ENCODE data around the gene GPC6. TPM values are rescaled to one million over a fixed set of nuclear protein-coding genes. Genes with fewer than 3 reads are reported as not detected.

Gene GPC6
- total RNA-seq, 1 donor from 2014 or later, result 0.96 TPM

- no peak for ATAC-seq
Observed at GRCh38 chr13:93231867-93232266, 5.3 kb downstream of the GPC6 start.

GRCh38 chr13:93233997-93234416 is 7.4 kb downstream of the GPC6 start:
- no peak for ATAC-seq

- ATAC-seq, result no peak
Observed at GRCh38 chr13:93234459-93234858, 7.9 kb downstream of the GPC6 start.

- no peak for ATAC-seq
Observed at GRCh38 chr13:93235258-93236015, 8.8 kb downstream of the GPC6 start.

GRCh38 chr13:93238711-93239110 is 12.1 kb downstream of the GPC6 start:
- ATAC-seq, result no peak

- ATAC-seq, result no peak
Observed at GRCh38 chr13:93243375-93244063, 16.9 kb downstream of the GPC6 start.

GRCh38 chr13:93244141-93244917 is 17.7 kb downstream of the GPC6 start:
- ATAC-seq, result no peak

GRCh38 chr13:93244918-93245280 is 18.3 kb downstream of the GPC6 start:
- no peak for ATAC-seq

- no peak for ATAC-seq
Observed at GRCh38 chr13:93246069-93246468, 19.5 kb downstream of the GPC6 start.

- ATAC-seq, result no peak
Observed at GRCh38 chr13:93248627-93249047, 22.0 kb downstream of the GPC6 start.

- ATAC-seq, result no peak
Observed at GRCh38 chr13:93249364-93250306, 23.0 kb downstream of the GPC6 start.

- ATAC-seq, result no peak
Observed at GRCh38 chr13:93254775-93255174, 28.2 kb downstream of the GPC6 start.

- no peak for ATAC-seq
Observed at GRCh38 chr13:93256998-93257397, 30.4 kb downstream of the GPC6 start.

- no peak for ATAC-seq
Observed at GRCh38 chr13:93259527-93260080, 33.0 kb downstream of the GPC6 start.

- ATAC-seq, result no peak
Observed at GRCh38 chr13:93260591-93260990, 34.0 kb downstream of the GPC6 start.

GRCh38 chr13:93262729-93263345 is 36.2 kb downstream of the GPC6 start:
- no peak for ATAC-seq

GRCh38 chr13:93264876-93265275 is 38.3 kb downstream of the GPC6 start:
- no peak for ATAC-seq

GRCh38 chr13:93265800-93266199 is 39.2 kb downstream of the GPC6 start:
- ATAC-seq, result no peak

- ATAC-seq, result no peak
Observed at GRCh38 chr13:93266681-93267080, 40.1 kb downstream of the GPC6 start.

GRCh38 chr13:93268327-93269028 is 41.9 kb downstream of the GPC6 start:
- no peak for ATAC-seq

Measured in esophagus mucosa (tissue), 1 donor.